Neural cell (in vitro differentiated cells): Measurements from ENCODE around the gene REEP5. TPM values are rescaled to one million over a fixed set of nuclear protein-coding genes. Genes with fewer than 3 reads are reported as not detected.

Source experiments
- H2AFZ ChIP-seq: fragments of 200-600, 300-800 bp; sonication (generic), shearing (Covaris generic); 2 replicates; pipeline ENCODE4 v1.6.0; 2014; ENCODE audit warnings: low read depth, mild to moderate bottlenecking, antibody characterized with exemption, low read length, moderate library complexity
- H3F3A ChIP-seq: fragments of 200-600 bp; shearing (Covaris generic); 2 replicates; pipeline ENCODE4 v1.6.1; 2016; ENCODE audit warnings: mild to moderate bottlenecking, moderate library complexity, mixed read lengths, antibody characterized with exemption, low read length; ENCODE audit not compliant: insufficient read depth, poor library complexity, severe bottlenecking
- H3K27ac ChIP-seq: fragments of 200-600, 300-800 bp; sonication (generic), shearing (Covaris generic); 2 replicates; pipeline ENCODE4 v1.5.1; 2014; ENCODE audit warnings: mild to moderate bottlenecking, low read length, moderate library complexity
- H3K27me3 ChIP-seq: fragments of 300-800, 200-600 bp; sonication (generic), shearing (Covaris generic); 2 replicates; pipeline ENCODE4 v1.6.0; 2014; ENCODE audit warnings: mild to moderate bottlenecking, low read depth, low read length, moderate library complexity; ENCODE audit not compliant: insufficient read depth
- H3K36me3 ChIP-seq: fragments of 300-800, 200-600 bp; sonication (generic), shearing (Covaris generic); 2 replicates; pipeline ENCODE4 v1.5.1; 2014; ENCODE audit warnings: mild to moderate bottlenecking, antibody characterized with exemption, low read length, moderate library complexity; ENCODE audit not compliant: insufficient read depth
- H3K4me2 ChIP-seq: fragments of 300-800, 200-600 bp; sonication (generic), shearing (Covaris generic); 2 replicates; pipeline ENCODE4 v1.6.0; 2014; ENCODE audit warnings: mild to moderate bottlenecking, low read length
- H3K4me3 ChIP-seq: fragments of 300-800, 200-600 bp; sonication (generic), shearing (Covaris generic); 2 replicates; pipeline ENCODE4 v1.5.1; 2014; ENCODE audit warnings: mild to moderate bottlenecking, low read length, moderate library complexity
- H3K79me2 ChIP-seq: fragments of 200-600 bp; shearing (Covaris generic); replicated peaks from 2 replicates; pipeline ENCODE4 v1.6.0; 2014; ENCODE audit warnings: mild to moderate bottlenecking, low read length, moderate library complexity; ENCODE audit not compliant: insufficient read depth
- H3K9ac ChIP-seq: fragments of 300-800, 200-600 bp; sonication (generic), shearing (Covaris generic); 2 replicates; pipeline ENCODE4 v1.6.1; 2016; ENCODE audit warnings: mild to moderate bottlenecking, low read length, mixed read lengths
- H3K9me2 ChIP-seq: fragments of 200-600 bp; shearing (Covaris generic); 2 replicates; pipeline ENCODE4 v1.6.1; 2016; ENCODE audit warnings: mild to moderate bottlenecking, low read length, mixed read lengths; ENCODE audit not compliant: insufficient read depth
- H3K9me3 ChIP-seq: fragments of 200-600, 300-800 bp; sonication (generic), shearing (Covaris generic); 2 replicates; pipeline ENCODE4 v1.6.1; 2016; ENCODE audit warnings: mild to moderate bottlenecking, mixed run types, low read length, moderate library complexity, mixed read lengths
- H4K20me1 ChIP-seq: fragments of 200-600 bp; shearing (Covaris generic); 2 replicates; pipeline ENCODE4 v1.6.1; 2016; ENCODE audit warnings: mild to moderate bottlenecking, mixed run types; ENCODE audit not compliant: insufficient read depth
- CTCF ChIP-seq: fragments of 450-650 bp; IDR thresholded peaks from 2 replicates; pipeline ENCODE4 v1.5.1; 2014; ENCODE audit warnings: antibody characterized with exemption, mild to moderate bottlenecking, moderate library complexity; ENCODE audit not compliant: poor library complexity, severe bottlenecking
- EP300 ChIP-seq: fragments of 450-650 bp; conservative IDR thresholded peaks from 2 replicates; pipeline ENCODE4 v1.6.1; 2014; ENCODE audit warnings: antibody characterized with exemption, mild to moderate bottlenecking, moderate library complexity; ENCODE audit not compliant: poor library complexity, severe bottlenecking
- EZH2 ChIP-seq: fragments of 200-600, 300-800 bp; shearing (Covaris generic), sonication (generic); IDR thresholded peaks from 2 replicates; pipeline ENCODE4 v1.6.1; 2014; ENCODE audit warnings: antibody characterized with exemption, low read length, borderline replicate concordance, mild to moderate bottlenecking; ENCODE audit not compliant: insufficient read depth, poor library complexity, severe bottlenecking
- MXI1 ChIP-seq: fragments of 450-650 bp; conservative IDR thresholded peaks from 2 replicates; pipeline ENCODE4 v1.6.1; 2014; ENCODE audit warnings: antibody characterized with exemption, mild to moderate bottlenecking; ENCODE audit not compliant: poor library complexity, severe bottlenecking
- POLR2AphosphoS5 ChIP-seq: IDR thresholded peaks from 2 replicates; pipeline ENCODE4 v1.6.1; 2012
- RAD21 ChIP-seq: fragments of 450-650 bp; conservative IDR thresholded peaks from 2 replicates; pipeline ENCODE4 v1.6.1; 2014; ENCODE audit warnings: antibody characterized with exemption, mild to moderate bottlenecking, moderate library complexity
- REST ChIP-seq: IDR thresholded peaks from 2 replicates; pipeline ENCODE4 v1.6.1; 2012; ENCODE audit warnings: borderline replicate concordance
- SMC3 ChIP-seq: fragments of 450-650 bp; conservative IDR thresholded peaks from 2 replicates; pipeline ENCODE4 v1.6.1; 2014; ENCODE audit warnings: antibody characterized with exemption, mild to moderate bottlenecking, moderate library complexity; ENCODE audit not compliant: poor library complexity
- TAF1 ChIP-seq: IDR thresholded peaks from 2 replicates; pipeline ENCODE4 v1.6.1; 2012; ENCODE audit warnings: low read depth
- polyA plus RNA-seq: library from polyadenylated mRNA; depleted of rRNA; stranded (reverse); fragments of >200 nt; gene quantifications from 2 replicates; pipeline ENCODE4 v1.2.3, GENCODE V29; 2014

Gene REEP5
- polyA plus RNA-seq, 1 donor from 2014 or later, result 51.6 TPM

GRCh38 chr5:112870966-112871365, 51.1 kb downstream of the REEP5 start:
- H3K4me2 ChIP-seq, result no peak overlapping the region
- no peak for TF ChIP-seq CTCF
- TF ChIP-seq RAD21, result no peak
- H3F3A ChIP-seq, result no peaks in the 10 kb centered on the region
- H3K79me2 ChIP-seq, result no peaks in the 10 kb centered on the region
- no peak overlapping the region for H3K9ac ChIP-seq
- no peak overlapping the region for H2AFZ ChIP-seq
- H3K9me3 ChIP-seq, result no peaks in the 10 kb centered on the region
- H3K36me3 ChIP-seq, result no peaks in the 10 kb centered on the region
- H3K27me3 ChIP-seq, result no peaks in the 10 kb centered on the region
- H3K27ac ChIP-seq, result no peak overlapping the region
- H3K9me2 ChIP-seq, result no peaks in the 10 kb centered on the region
- no peaks in the 10 kb centered on the region for H4K20me1 ChIP-seq
- H3K4me3 ChIP-seq, result no peak overlapping the region

GRCh38 chr5:112869948-112870347, 52.1 kb downstream of the REEP5 start:
- TF ChIP-seq TAF1 (no peak), POLR2AphosphoS5 (no peak), REST (no peak), EP300 (no peak), CTCF (no peak), SMC3 (no peak), RAD21 (no peak), MXI1 (no peak), EZH2 (no peak)
- Histone ChIP-seq H4K20me1 (no peaks in the 10 kb centered on the region), H3K36me3 (no peaks in the 10 kb centered on the region)

More at GRCh38 chr5:112869948-112870347, 52.1 kb downstream of the REEP5 start:
- no peak overlapping the region for H3K4me2 ChIP-seq
- H3K4me3 ChIP-seq, result no peak overlapping the region
- no peaks in the 10 kb centered on the region for H3K9me2 ChIP-seq
- no peaks in the 10 kb centered on the region for H3K79me2 ChIP-seq
- no peak overlapping the region for H2AFZ ChIP-seq
- no peaks in the 10 kb centered on the region for H3F3A ChIP-seq
- H3K27ac ChIP-seq, result no peak overlapping the region
- H3K9me3 ChIP-seq, result no peaks in the 10 kb centered on the region
- H3K27me3 ChIP-seq, result no peaks in the 10 kb centered on the region
- no peak overlapping the region for H3K9ac ChIP-seq
